Fibroblast of lung (primary cell): ENCODE data around the gene SCYGR2. TPM values are rescaled to one million over a fixed set of nuclear protein-coding genes. Genes with fewer than 3 reads are reported as not detected.
A peak's percentile ranks its signal among the peaks of the same experiment; 100 is the strongest.

Experiments used
- DNase-seq, 2 donors: peaks; one replicate each; pipeline versions ENCODE4 v3.0.0 to v3.0.0-alpha.2; 2010; ENCODE audit warnings: low read depth in 2 of 2
- H2AFZ ChIP-seq: 2 replicates; pipeline ENCODE4 v1.5.1; 2012; ENCODE audit warnings: low read length, control low read depth, inconsistent platforms
- H3K27ac ChIP-seq: 2 replicates; pipeline ENCODE4 v1.5.1; 2011; ENCODE audit warnings: low read length, control low read depth; ENCODE audit not compliant: insufficient read depth
- H3K27me3 ChIP-seq: 2 replicates; pipeline ENCODE4 v1.5.1; 2011; ENCODE audit warnings: mild to moderate bottlenecking, low read length; ENCODE audit not compliant: control insufficient read depth, insufficient read depth
- H3K36me3 ChIP-seq: 2 replicates; pipeline ENCODE4 v1.5.1; 2011; ENCODE audit warnings: low read length; ENCODE audit not compliant: control insufficient read depth, insufficient read depth
- H3K4me1 ChIP-seq: 2 replicates; pipeline ENCODE4 v1.5.1; 2011; ENCODE audit warnings: low read length; ENCODE audit not compliant: control insufficient read depth, insufficient read depth; ENCODE audit errors: extremely low read depth
- H3K4me2 ChIP-seq: 2 replicates; pipeline ENCODE4 v1.5.1; 2011; ENCODE audit warnings: low read length, control low read depth; ENCODE audit not compliant: insufficient read depth; ENCODE audit errors: extremely low read depth
- H3K4me3 ChIP-seq, 4 experiments: fragments of 200-600 bp in 1 of 4; sonication (generic) in 1 of 4; replicated peaks in 1 of 4; 2 replicates each; pipeline ENCODE4 v1.5.1; 2011 to 2016; ENCODE audit warnings: low read length in 4 of 4, low read depth in 3 of 4, mild to moderate bottlenecking in 3 of 4, control low read depth in 2 of 4, inconsistent platforms in 1 of 4, mixed read lengths in 1 of 4; ENCODE audit not compliant: insufficient read depth in 1 of 4; ENCODE audit errors: control extremely low read depth in 1 of 4
- H3K79me2 ChIP-seq: 2 replicates; pipeline ENCODE4 v1.5.1; 2012; ENCODE audit warnings: mild to moderate bottlenecking, low read length, inconsistent platforms; ENCODE audit not compliant: control insufficient read depth, insufficient read depth
- H3K9ac ChIP-seq: 2 replicates; pipeline ENCODE4 v1.5.1; 2011; ENCODE audit warnings: mild to moderate bottlenecking, low read length, control low read depth; ENCODE audit not compliant: insufficient read depth
- H3K9me3 ChIP-seq: 2 replicates; pipeline ENCODE4 v1.5.1; 2012; ENCODE audit warnings: low read depth, low read length; ENCODE audit not compliant: control insufficient read depth, insufficient read depth
- H4K20me1 ChIP-seq: 2 replicates; pipeline ENCODE4 v1.5.1; 2011; ENCODE audit warnings: low read length; ENCODE audit not compliant: control insufficient read depth, insufficient read depth; ENCODE audit errors: extremely low read depth
- EZH2 ChIP-seq: IDR thresholded peaks from 2 replicates; pipeline ENCODE4 v1.5.1; 2012; ENCODE audit warnings: low read length, control low read depth, mild to moderate bottlenecking; ENCODE audit errors: missing control alignments
- polyA plus RNA-seq, 2 donors: library from polyadenylated mRNA; depleted of rRNA in 1 of 2; stranded (reverse) in 1 of 2; unstranded in 1 of 2; fragments of >200 nt; gene quantifications; 2 replicates each; pipeline ENCODE4 v1.2.1, GENCODE V29; 2011 to 2012; ENCODE audit warnings: missing spikeins in 1 of 2
- total RNA-seq: library from RNA; depleted of rRNA; stranded (reverse); fragments of >200 nt; gene quantifications from 2 replicates; pipeline ENCODE4 v1.2.1, GENCODE V29; 2014
- TF ChIP-seq, protein P1 (sequence below), 2 donors: IDR thresholded peaks in 1 of 2; conservative IDR thresholded peaks in 1 of 2; 1 replicate in 1 of 2; 2 replicates in 1 of 2; pipeline ENCODE4 v1.5.1; 2011 to 2012; ENCODE audit warnings: low read length in 2 of 2, control low read depth in 1 of 2, inconsistent platforms in 1 of 2, low read depth in 1 of 2, mild to moderate bottlenecking in 1 of 2

Gene SCYGR2
- total and polyA plus RNA-seq, 2 donors (not counting 1 experiment from before 2014, with no cell fraction given): not detected

GRCh38 chr2:227582369-227582768, 16.3 kb upstream of the SCYGR2 start:
- Histone ChIP-seq H3K36me3 (no peaks in the 10 kb centered on the region), H3K4me1 (no peaks in the 10 kb centered on the region), H3K9ac (no peak overlapping the region), H3K27me3 (no peaks in the 10 kb centered on the region), H3K4me2 (no peak overlapping the region), H3K4me3 (no peak overlapping the region), H2AFZ (no peak overlapping the region), H3K79me2 (no peaks in the 10 kb centered on the region), H3K9me3 (no peaks in the 10 kb centered on the region), H4K20me1 (no peaks in the 10 kb centered on the region), H3K27ac (no peak overlapping the region)
- DNase-seq: no peak
- TF ChIP-seq, protein P1, sequence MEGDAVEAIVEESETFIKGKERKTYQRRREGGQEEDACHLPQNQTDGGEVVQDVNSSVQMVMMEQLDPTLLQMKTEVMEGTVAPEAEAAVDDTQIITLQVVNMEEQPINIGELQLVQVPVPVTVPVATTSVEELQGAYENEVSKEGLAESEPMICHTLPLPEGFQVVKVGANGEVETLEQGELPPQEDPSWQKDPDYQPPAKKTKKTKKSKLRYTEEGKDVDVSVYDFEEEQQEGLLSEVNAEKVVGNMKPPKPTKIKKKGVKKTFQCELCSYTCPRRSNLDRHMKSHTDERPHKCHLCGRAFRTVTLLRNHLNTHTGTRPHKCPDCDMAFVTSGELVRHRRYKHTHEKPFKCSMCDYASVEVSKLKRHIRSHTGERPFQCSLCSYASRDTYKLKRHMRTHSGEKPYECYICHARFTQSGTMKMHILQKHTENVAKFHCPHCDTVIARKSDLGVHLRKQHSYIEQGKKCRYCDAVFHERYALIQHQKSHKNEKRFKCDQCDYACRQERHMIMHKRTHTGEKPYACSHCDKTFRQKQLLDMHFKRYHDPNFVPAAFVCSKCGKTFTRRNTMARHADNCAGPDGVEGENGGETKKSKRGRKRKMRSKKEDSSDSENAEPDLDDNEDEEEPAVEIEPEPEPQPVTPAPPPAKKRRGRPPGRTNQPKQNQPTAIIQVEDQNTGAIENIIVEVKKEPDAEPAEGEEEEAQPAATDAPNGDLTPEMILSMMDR (conservative IDR thresholded peaks at IDR 0.05 in 1 of 2, IDR thresholded peaks at IDR 0.05 in 1 of 2; ENCODE audit: low read depth in 1 of 2, low read length in 2 of 2): no peak
- no peak for TF ChIP-seq EZH2

DNA sequence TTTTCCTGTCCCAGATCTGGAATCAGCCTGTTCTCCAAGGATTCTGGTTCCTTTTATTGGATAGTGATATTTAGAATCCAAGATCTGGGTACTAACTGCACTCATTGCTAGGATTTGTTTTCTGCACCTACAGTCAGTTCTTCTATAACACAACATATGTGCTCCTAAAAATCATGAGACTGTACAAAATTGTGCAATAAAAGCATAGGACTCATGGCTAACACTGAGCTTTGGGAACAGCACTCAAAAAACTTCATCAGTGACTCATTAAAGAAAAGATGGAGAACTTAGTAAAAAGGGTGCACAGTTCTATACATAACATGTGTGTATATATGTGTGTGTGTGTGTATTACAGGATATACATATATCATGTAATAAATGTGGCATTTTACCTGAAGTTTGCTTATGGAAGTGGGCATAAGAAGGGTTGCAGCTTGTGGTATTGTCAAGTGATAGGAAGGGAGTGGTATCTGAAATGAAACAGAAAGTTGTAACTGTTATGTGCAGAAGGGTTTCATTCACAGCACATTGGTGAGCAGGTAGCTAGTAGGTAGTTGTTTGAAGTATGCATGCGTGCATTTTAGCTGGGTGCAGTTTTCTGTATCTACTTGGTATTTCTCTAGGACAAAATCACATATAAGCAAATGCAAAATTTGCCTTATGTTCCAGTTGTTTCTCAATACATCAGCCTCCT, 5.9 kb upstream of the SCYGR2 start:
- peaks cover 3% of the 10 kb centered on the region for H3K27me3 ChIP-seq
- H3K79me2 ChIP-seq: no peaks in the 10 kb centered on the region
- H3K4me3 ChIP-seq: no peak overlapping the region
- H3K9ac ChIP-seq: no peak overlapping the region
- no peak overlapping the region for H3K27ac ChIP-seq
- no peak overlapping the region for H2AFZ ChIP-seq
- H3K4me1 ChIP-seq: no peaks in the 10 kb centered on the region
- no peaks in the 10 kb centered on the region for H4K20me1 ChIP-seq
- no peaks in the 10 kb centered on the region for H3K9me3 ChIP-seq
- no peak overlapping the region for H3K4me2 ChIP-seq
- peak in 1 of 2 donors; percentile 6 for DNase-seq
- H3K36me3 ChIP-seq: no peaks in the 10 kb centered on the region
- TF ChIP-seq, protein P1 (conservative IDR thresholded peaks at IDR 0.05 in 1 of 2, IDR thresholded peaks at IDR 0.05 in 1 of 2; ENCODE audit: low read depth in 1 of 2, low read length in 2 of 2): no peak
- TF ChIP-seq EZH2: no peak

DNA sequence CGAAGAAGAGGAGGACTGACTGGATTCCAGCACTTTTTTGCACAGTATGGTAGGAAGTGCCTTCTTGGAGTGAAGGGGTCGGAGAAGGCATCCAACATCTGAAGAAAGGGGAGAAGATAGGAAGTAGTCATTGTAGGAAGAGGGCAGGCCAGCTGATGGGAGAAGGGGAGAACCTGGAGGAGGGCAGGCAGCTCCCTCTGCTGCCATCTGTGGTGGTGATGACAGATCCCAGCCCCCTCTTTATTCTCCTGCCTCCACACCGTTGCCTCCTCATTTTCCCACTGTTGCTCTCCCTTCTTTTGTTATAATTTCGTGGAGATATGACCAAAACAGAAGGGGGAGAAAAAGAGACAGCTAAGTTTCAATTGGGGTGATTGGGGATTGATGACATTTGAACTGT, 2.9 kb upstream of the SCYGR2 start:
- no peaks in the 10 kb centered on the region for H3K36me3 ChIP-seq
- H3K79me2 ChIP-seq: no peaks in the 10 kb centered on the region
- DNase-seq: no peak
- no peak overlapping the region for H2AFZ ChIP-seq
- no peaks in the 10 kb centered on the region for H3K9me3 ChIP-seq
- H3K4me3 ChIP-seq: no peak overlapping the region
- H3K27ac ChIP-seq: no peak overlapping the region
- no peaks in the 10 kb centered on the region for H4K20me1 ChIP-seq
- H3K4me1 ChIP-seq: no peaks in the 10 kb centered on the region
- H3K4me2 ChIP-seq: no peak overlapping the region
- no peak overlapping the region for H3K9ac ChIP-seq
- peaks cover 3% of the 10 kb centered on the region for H3K27me3 ChIP-seq
- TF ChIP-seq, protein P1 (conservative IDR thresholded peaks at IDR 0.05 in 1 of 2, IDR thresholded peaks at IDR 0.05 in 1 of 2; ENCODE audit: low read depth in 1 of 2, low read length in 2 of 2): no peak
- no peak for TF ChIP-seq EZH2
